ENCODE data around the gene HMGXB3.

HMGXB3 gene

GRCh38 chr5:150069672-150070627, 69.4 kb downstream of the HMGXB3 start:
- H3K4me3 ChIP-seq (ENCODE audit: low read depth, low read length): no peak overlapping the region
- TF ChIP-seq CTCF (IDR thresholded peaks at IDR 0.05; ENCODE audit: low read depth, low read length) (no peak), MYC (IDR thresholded peaks at IDR 0.05; ENCODE audit: low read depth, low read length) (no peak), POLR2A (IDR thresholded peaks at IDR 0.05; ENCODE audit: extremely low read depth, insufficient read length) (no peak), MAX (IDR thresholded peaks at IDR 0.05; ENCODE audit: low read depth, low read length) (no peak)
- no peak for DNase-seq (ENCODE audit: low read depth)

DNA sequence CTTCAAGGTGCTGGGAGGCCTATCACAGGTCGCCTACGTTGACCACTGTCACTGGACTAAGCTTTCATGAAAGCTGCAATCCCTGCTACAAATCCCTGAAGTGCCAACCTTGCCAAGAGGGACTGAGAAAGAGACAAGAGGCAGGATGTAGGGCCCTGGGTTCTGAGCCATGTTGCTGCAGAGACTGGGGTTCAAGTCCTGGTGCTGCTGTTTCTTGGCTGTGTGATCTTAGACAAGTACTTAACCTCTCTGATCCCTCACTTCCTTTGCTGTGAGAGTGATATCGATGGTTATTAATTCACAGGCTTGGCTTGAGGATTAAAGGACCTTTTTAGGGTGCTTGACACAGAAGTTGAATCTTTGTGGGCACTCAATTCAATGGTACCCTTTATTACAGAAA, 70.3 kb downstream of the HMGXB3 start:
- DNase-seq (ENCODE audit: low read depth): no peak
- no peak overlapping the region for H3K4me3 ChIP-seq (ENCODE audit: low read depth, low read length)
- TF ChIP-seq MYC (IDR thresholded peaks at IDR 0.05; ENCODE audit: low read depth, low read length) (no peak), CTCF (IDR thresholded peaks at IDR 0.05; ENCODE audit: low read depth, low read length) (no peak), MAX (IDR thresholded peaks at IDR 0.05; ENCODE audit: low read depth, low read length) (no peak), POLR2A (IDR thresholded peaks at IDR 0.05; ENCODE audit: extremely low read depth, insufficient read length) (no peak)

DNA sequence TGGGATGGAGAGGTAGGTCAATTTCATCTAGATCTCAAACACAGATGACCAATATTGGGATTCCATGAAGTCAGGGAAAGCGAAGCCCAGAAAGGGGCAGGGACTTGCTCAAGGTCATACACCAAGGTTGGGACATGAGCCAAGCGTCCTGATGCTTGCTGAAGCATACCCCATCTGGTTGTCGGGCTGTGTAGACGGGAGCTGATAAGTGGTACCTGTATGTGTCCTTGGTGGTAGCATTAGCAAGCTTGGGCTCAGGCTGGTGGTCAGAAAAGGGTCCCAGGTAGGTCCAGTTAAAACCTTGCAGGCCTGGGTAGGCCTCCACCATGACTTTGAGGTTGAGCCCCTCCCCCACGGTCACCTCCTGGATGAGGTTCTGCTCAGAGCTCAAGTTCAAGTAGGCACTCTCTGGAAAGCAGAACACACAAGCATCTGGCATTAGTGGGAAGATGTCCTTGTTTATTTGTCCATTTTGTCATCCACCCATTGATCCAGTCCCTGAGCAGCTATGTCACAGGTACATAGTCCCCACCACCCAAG, 72.6 kb downstream of the HMGXB3 start:
- H3K4me3 ChIP-seq (ENCODE audit: low read depth, low read length): no peak overlapping the region
- TF ChIP-seq CTCF (IDR thresholded peaks at IDR 0.05; ENCODE audit: low read depth, low read length) (no peak), MAX (IDR thresholded peaks at IDR 0.05; ENCODE audit: low read depth, low read length) (no peak), POLR2A (IDR thresholded peaks at IDR 0.05; ENCODE audit: extremely low read depth, insufficient read length) (no peak), MYC (IDR thresholded peaks at IDR 0.05; ENCODE audit: low read depth, low read length) (no peak)
- peak; percentile 7 for DNase-seq (ENCODE audit: low read depth)

DNA sequence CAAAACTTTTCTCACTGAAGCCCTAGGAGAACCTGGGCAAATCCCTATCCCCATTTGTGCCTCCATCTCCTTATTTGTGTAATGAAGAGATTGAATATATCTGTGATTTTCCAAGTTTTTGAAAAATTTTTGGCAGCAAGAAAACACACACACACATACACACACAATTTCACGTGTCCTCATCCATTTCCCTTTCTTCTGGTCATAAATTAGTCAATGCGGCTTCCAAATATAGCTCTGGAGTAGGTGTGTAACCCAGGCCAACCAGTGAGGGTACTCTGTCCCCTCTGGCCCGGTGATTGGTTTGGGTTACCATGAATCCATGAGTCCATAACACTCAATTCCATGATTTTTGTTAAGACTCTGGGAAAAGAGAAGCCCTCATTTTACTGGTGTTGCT, 73.1 kb downstream of the HMGXB3 start:
- no peak for DNase-seq (ENCODE audit: low read depth)
- no peak overlapping the region for H3K4me3 ChIP-seq (ENCODE audit: low read depth, low read length)
- no peak for TF ChIP-seq CTCF (IDR thresholded peaks at IDR 0.05; ENCODE audit: low read depth, low read length)
- TF ChIP-seq MAX (IDR thresholded peaks at IDR 0.05; ENCODE audit: low read depth, low read length): no peak
- no peak for TF ChIP-seq POLR2A (IDR thresholded peaks at IDR 0.05; ENCODE audit: extremely low read depth, insufficient read length)
- TF ChIP-seq MYC (IDR thresholded peaks at IDR 0.05; ENCODE audit: low read depth, low read length): no peak

GRCh38 chr5:150075233-150075632, 74.7 kb downstream of the HMGXB3 start:
- no peak for DNase-seq (ENCODE audit: low read depth)
- TF ChIP-seq MAX (IDR thresholded peaks at IDR 0.05; ENCODE audit: low read depth, low read length): no peak
- no peak overlapping the region for H3K4me3 ChIP-seq (ENCODE audit: low read depth, low read length)

- TF ChIP-seq POLR2A (IDR thresholded peaks at IDR 0.05; ENCODE audit: extremely low read depth, insufficient read length): no peak
- peak; percentile 20 for TF ChIP-seq CTCF (IDR thresholded peaks at IDR 0.05; ENCODE audit: low read depth, low read length)
- no peak for TF ChIP-seq MAX (IDR thresholded peaks at IDR 0.05; ENCODE audit: low read depth, low read length)
- no peak for TF ChIP-seq MYC (IDR thresholded peaks at IDR 0.05; ENCODE audit: low read depth, low read length)
- peak; percentile 46 for DNase-seq (ENCODE audit: low read depth)
- no peak overlapping the region for H3K4me3 ChIP-seq (ENCODE audit: low read depth, low read length)
These were observed 75.3 kb downstream of the HMGXB3 start for GRCh38 chr5:150075806-150076205.
